Sigmoid colon (tissue), 7 donors: ENCODE data around the gene AIFM1. TPM values are rescaled to one million over a fixed set of nuclear protein-coding genes. Genes with fewer than 3 reads are reported as not detected.

Experiments used
- DNase-seq: peaks from one replicate; pipeline ENCODE4 v3.0.0-alpha.2; 2019
- H3K27ac ChIP-seq, 4 donors: fragments of 200-600 bp; sonication (generic); one replicate each; pipeline ENCODE4 v1.5.1; 2016 to 2019; ENCODE audit warnings: mild to moderate bottlenecking in 1 of 4
- H3K27me3 ChIP-seq, 3 donors: fragments of 200-600 bp; sonication (generic); one replicate each; pipeline ENCODE4 v1.5.1; 2019; ENCODE audit warnings: mild to moderate bottlenecking in 1 of 3
- H3K36me3 ChIP-seq, 4 donors: fragments of 200-600 bp; sonication (generic); one replicate each; pipeline ENCODE4 v1.5.1; 2016 to 2019
- H3K4me1 ChIP-seq, 4 donors: fragments of 200-600 bp; sonication (generic); one replicate each; pipeline ENCODE4 v1.5.1; 2017 to 2019
- H3K4me3 ChIP-seq, 4 donors: fragments of 200-600 bp; sonication (generic); one replicate each; pipeline ENCODE4 v1.5.1; 2017 to 2019; ENCODE audit warnings: mild to moderate bottlenecking in 2 of 4, moderate library complexity in 1 of 4
- H3K9me3 ChIP-seq, 4 donors: fragments of 200-600 bp in 3 of 4; sonication (generic) in 3 of 4; one replicate each; pipeline versions ENCODE4 v1.5.1 to v1.6.1; 2013 to 2019
- CTCF ChIP-seq, 4 experiments: fragments of 450-650 bp in 3 of 4; fragments of 200-600 bp in 1 of 4; IDR thresholded peaks; one replicate each; pipeline ENCODE4 v1.5.1; 2016 to 2019; ENCODE audit warnings: antibody characterized with exemption in 4 of 4, mild to moderate bottlenecking in 3 of 4, moderate library complexity in 2 of 4
- EP300 ChIP-seq, 4 donors: sonication (generic); formaldehyde crosslinking; IDR thresholded peaks; one replicate each; pipeline ENCODE4 v1.6.1; 2017; ENCODE audit warnings: antibody characterized with exemption in 4 of 4
- POLR2A ChIP-seq, 2 donors: fragments of 450-650 bp; IDR thresholded peaks; one replicate each; pipeline ENCODE4 v1.6.1; 2016; ENCODE audit warnings: antibody characterized with exemption in 2 of 2, mild to moderate bottlenecking in 2 of 2, moderate library complexity in 2 of 2
- POLR2AphosphoS5 ChIP-seq, 4 donors: sonication (generic); formaldehyde crosslinking; IDR thresholded peaks; one replicate each; pipeline ENCODE4 v1.6.1; 2017; ENCODE audit warnings: antibody characterized with exemption in 4 of 4
- WGBS, 2 donors: extraction: QIAGEN DNeasy Blood & Tissue Kit; methylation state at CpG; one replicate each; pipeline ENCODE4 v1.1.7; 2013; 5-methylcytosine and 5-hydroxymethylcytosine counted together
- intact Hi-C: fragments of 100-400 bp; cut with DNase I; formaldehyde crosslinking; loops from one replicate; pipeline ENCODE4 v1.15.1; 2023
- polyA plus RNA-seq, 3 donors: library from polyadenylated mRNA; stranded (reverse); fragments of 200-250 nt; gene quantifications; one replicate each; pipeline ENCODE4 v1.2.3, GENCODE V29; 2013
- total RNA-seq, 4 donors: library from RNA; depleted of rRNA; stranded (reverse); fragments of >200 nt; gene quantifications; one replicate each; pipeline ENCODE4 v1.1.0, GENCODE V29; 2016
- donor health status: healthy with polysubstance abuse.
- donor health status: Bipolar disorder and iron deficiency.
- donor health status: healthy.

AIFM1 gene
- total and polyA plus RNA-seq, 7 donors, result 9.7 to 55.9 (median 19.8) TPM

GRCh38 chrX:130100180-130100579 is 65.5 kb downstream of the AIFM1 start:
- H3K36me3 ChIP-seq, result no peaks in the 10 kb centered on the region
- H3K9me3 ChIP-seq, result no peaks in the 10 kb centered on the region
- peak overlapping the region in 2 of 4 donors; percentile 1 to 56 for H3K27ac ChIP-seq
- no peaks in the 10 kb centered on the region for H3K27me3 ChIP-seq
- peak; percentile 89 for DNase-seq
- H3K4me1 ChIP-seq, result no peaks in the 10 kb centered on the region
- H3K4me3 ChIP-seq, result no peak overlapping the region
- intact Hi-C loops, result no loop called here
- TF ChIP-seq POLR2AphosphoS5 (IDR thresholded peaks at IDR 0.05), result peak in 2 of 4 donors; percentile 15 to 27
- TF ChIP-seq POLR2A (IDR thresholded peaks at IDR 0.05), result no peak
- TF ChIP-seq CTCF (IDR thresholded peaks at IDR 0.05), result no peak
- TF ChIP-seq EP300 (IDR thresholded peaks at IDR 0.05), result no peak
- WGBS, 2 donors, result 28 to 57% methylated on average over 5 of the region's 5 CpGs

- Histone ChIP-seq H3K9me3 (no peaks in the 10 kb centered on the region), H3K4me3 (no peak overlapping the region), H3K27me3 (no peaks in the 10 kb centered on the region), H3K36me3 (no peaks in the 10 kb centered on the region), H3K4me1 (no peaks in the 10 kb centered on the region), H3K27ac (peak overlapping the region in 1 of 4 donors; percentile 27)
- no peak for DNase-seq
- intact Hi-C loops, result no loop called here
- WGBS, 2 donors, result 16 to 52% methylated on average over 5 of the region's 5 CpGs
- no peak for TF ChIP-seq POLR2A (IDR thresholded peaks at IDR 0.05)
These were observed 67.5 kb downstream of the AIFM1 start for GRCh38 chrX:130098210-130098552.

- TF ChIP-seq POLR2AphosphoS5 (IDR thresholded peaks at IDR 0.05) (no peak), EP300 (IDR thresholded peaks at IDR 0.05) (no peak), POLR2A (IDR thresholded peaks at IDR 0.05) (no peak)
- no peak for DNase-seq
- 10 to 39% methylated on average over 14 of the region's 14 CpGs for WGBS, 2 donors
- H3K4me1 ChIP-seq, result no peaks in the 10 kb centered on the region
- H3K36me3 ChIP-seq, result no peaks in the 10 kb centered on the region
- no peaks in the 10 kb centered on the region for H3K27me3 ChIP-seq
- intact Hi-C loops, result no loop called here
- H3K27ac ChIP-seq, result peak overlapping the region in 1 of 4 donors; percentile 27
- H3K4me3 ChIP-seq, result no peak overlapping the region
- H3K9me3 ChIP-seq, result no peaks in the 10 kb centered on the region
These were observed 68.0 kb downstream of the AIFM1 start for GRCh38 chrX:130097507-130098209.

- intact Hi-C loops, result no loop called here
- Histone ChIP-seq H3K4me3 (no peak overlapping the region), H3K4me1 (no peaks in the 10 kb centered on the region), H3K9me3 (no peaks in the 10 kb centered on the region), H3K36me3 (no peaks in the 10 kb centered on the region), H3K27me3 (no peaks in the 10 kb centered on the region), H3K27ac (no peak overlapping the region)
- 67 to 84% methylated on average over 6 of the region's 6 CpGs for WGBS, 2 donors
- DNase-seq, result no peak
- TF ChIP-seq POLR2A (IDR thresholded peaks at IDR 0.05) (no peak), EP300 (IDR thresholded peaks at IDR 0.05) (no peak), POLR2AphosphoS5 (IDR thresholded peaks at IDR 0.05) (no peak), CTCF (IDR thresholded peaks at IDR 0.05) (no peak)
These were observed 70.2 kb downstream of the AIFM1 start for GRCh38 chrX:130095249-130096030.

GRCh38 chrX:130094696-130095095 is 70.9 kb downstream of the AIFM1 start:
- no peak overlapping the region for H3K4me3 ChIP-seq
- H3K27me3 ChIP-seq, result no peaks in the 10 kb centered on the region
- no peaks in the 10 kb centered on the region for H3K4me1 ChIP-seq
- H3K9me3 ChIP-seq, result no peaks in the 10 kb centered on the region
- 41 to 50% methylated on average over 8 of the region's 8 CpGs for WGBS, 2 donors
- intact Hi-C loops, result no loop called here
- no peak for DNase-seq
- H3K27ac ChIP-seq, result no peak overlapping the region
- H3K36me3 ChIP-seq, result no peaks in the 10 kb centered on the region
- TF ChIP-seq CTCF (IDR thresholded peaks at IDR 0.05) (no peak), POLR2A (IDR thresholded peaks at IDR 0.05) (no peak), POLR2AphosphoS5 (IDR thresholded peaks at IDR 0.05) (no peak), EP300 (IDR thresholded peaks at IDR 0.05) (no peak)
